Heart right ventricle (tissue), 16 donors: ENCODE measurements around the gene AACS. TPM values are rescaled to one million over a fixed set of nuclear protein-coding genes. Genes with fewer than 3 reads are reported as not detected.
A peak's percentile ranks its signal among the peaks of the same experiment; 100 is the strongest.
"Not testable (repeated sequence)": the region's sequence is repeated elsewhere in the genome, so short reads cannot be mapped to it uniquely, and the experiment has no call there.

Source experiments
- ATAC-seq, 8 donors: fragments of 200-7000 bp; cut with Tn5 transposase; one replicate each; pipeline ENCODE4 v1.9.1; 2020; ENCODE audit warnings: mild to moderate bottlenecking in 8 of 8, moderate library complexity in 8 of 8, moderate number of reproducible peaks in 1 of 8
- DNase-seq, 2 donors: peaks; one replicate each; pipeline ENCODE4 v3.0.0-alpha.2; 2020
- H3K27ac ChIP-seq, 10 donors: fragments of 200-600 bp; sonication (generic) in 2 of 10; one replicate each; pipeline versions ENCODE4 v1.5.0 to v1.8.0; 2020 to 2022; ENCODE audit warnings: mild to moderate bottlenecking in 3 of 10
- H3K27me3 ChIP-seq, 7 donors: fragments of 200-600 bp; one replicate each; pipeline ENCODE4 v1.8.0; 2021 to 2022; ENCODE audit warnings: mild to moderate bottlenecking in 2 of 7
- H3K36me3 ChIP-seq, 9 donors: fragments of 200-600 bp; sonication (generic) in 1 of 9; one replicate each; pipeline versions ENCODE4 v1.5.0 to v1.8.0; 2020 to 2022; ENCODE audit warnings: mild to moderate bottlenecking in 2 of 9
- H3K4me1 ChIP-seq, 9 donors: fragments of 200-600 bp; sonication (generic) in 1 of 9; one replicate each; pipeline versions ENCODE4 v1.5.0 to v1.8.0; 2020 to 2022; ENCODE audit warnings: mild to moderate bottlenecking in 4 of 9
- H3K4me3 ChIP-seq, 10 donors: fragments of 200-600 bp; sonication (generic) in 2 of 10; one replicate each; pipeline versions ENCODE4 v1.5.0 to v1.8.0; 2020 to 2022; ENCODE audit warnings: mild to moderate bottlenecking in 7 of 10, moderate library complexity in 2 of 10
- H3K9me3 ChIP-seq, 11 donors: fragments of 200-600 bp in 10 of 11; sonication (generic) in 2 of 11; one replicate each; pipeline versions ENCODE4 v1.5.0 to v1.8.0; 2013 to 2022; ENCODE audit warnings: mild to moderate bottlenecking in 2 of 11, control low read depth in 1 of 11, moderate library complexity in 1 of 11
- CTCF ChIP-seq, 9 donors: fragments of 200-600 bp; sonication (generic) in 2 of 9; IDR thresholded peaks; one replicate each; pipeline versions ENCODE4 v1.5.0 to v1.8.0; 2021 to 2022; ENCODE audit warnings: antibody characterized with exemption in 9 of 9, mild to moderate bottlenecking in 5 of 9, moderate library complexity in 1 of 9
- WGBS, 2 donors: extraction: QIAGEN DNeasy Blood & Tissue Kit; methylation state at CpG; one replicate each; pipeline ENCODE4 v1.1.7; 2013; ENCODE audit warnings: inconsistent platforms in 1 of 2; 5-methylcytosine and 5-hydroxymethylcytosine counted together
- intact Hi-C, 10 donors: fragments of 100-400 bp; cut with DNase I; formaldehyde crosslinking; loops; one replicate each; pipeline versions ENCODE4 v1.11.1 to v1.14.2; 2022
- polyA plus RNA-seq, 2 donors: library from polyadenylated mRNA; stranded (reverse); fragments of 200-250 nt; gene quantifications; one replicate each; pipeline ENCODE4 v1.2.3, GENCODE V29; 2013
- total RNA-seq, 10 donors: library from RNA; stranded (reverse); fragmentation: NEBNext Ultra II Directional in 3 of 10; extraction: Animal tissue kit (Norgen Biotek cat#: 25700) in 3 of 10; gene quantifications; one replicate each; pipeline versions ENCODE4 v1.2.1 to v1.2.4, GENCODE V29; 2021 to 2023
- donor health status: Arrhythmogenic right ventricular cardiomyopathy.
- donor health status: ischemic (EF 13 %, LVEDD 7.1; RV severe dilation, severe dysfunction).
- donor health status: healthy with polysubstance abuse.
- donor health status: DM: no; HTN: yes; CAD: no.
- donor health status: DM: no; HTN: no; CAD: no.
- donor health status: ischemic (EF 25% LVEDD 6.9; RV normal size, moderate dysfunction).
- donor health status: ischemic (EF 25% LVEDD 5.7; RV mildly dilated, moderate dysfunction).
- donor health status: healthy.
- donor health status: DM: yes; HTN: yes; CAD: no.
- donor health status: Ischemic cardiomyopathy.
- donor health status: ischemic (EF 35%, LVEDD 5.7; RV mildly dilated, moderate dysfunction).
- donor health status: nonischemic (EF 11% LVEDD 7.7; RV severe dilation, severe dysfunction).
- donor health status: DM: yes; HTN: yes; CAD: no.
- donor health status: PGD.
- donor health status: ischemic (EF 29% LVEDD 5.4; RV normal size, mild dysfunction).
- donor health status: nonischemic (EF 23%, LVEDD 6.1; RV moderate dilation, normal function).

The AACS gene
- total and polyA plus RNA-seq, 12 donors = 8.5 to 19.4 (median 12.1) TPM

- Histone ChIP-seq H3K36me3 (peaks cover 0 to 68% (median 7%) of the 10 kb centered on the region in 9 donors), H3K9me3 (no peaks in the 10 kb centered on the region), H3K4me1 (peaks cover 0 to 4% (median 0%) of the 10 kb centered on the region in 9 donors), H3K4me3 (no peak overlapping the region), H3K27me3 (no peaks in the 10 kb centered on the region), H3K27ac (no peak overlapping the region)
- 90 to 99% methylated on average over 10 of the region's 10 CpGs for WGBS, 2 donors
- TF ChIP-seq CTCF (IDR thresholded peaks at IDR 0.05) = no peak
- DNase-seq (no peak), ATAC-seq (no peak)
- intact Hi-C loops = no loop called here
Observed at GRCh38 chr12:125079084-125079483, 13.8 kb downstream of the AACS start.

GRCh38 chr12:125079648-125080645 is 14.7 kb downstream of the AACS start:
- Histone ChIP-seq H3K36me3 (peaks cover 0 to 75% (median 7%) of the 10 kb centered on the region in 9 donors), H3K9me3 (no peaks in the 10 kb centered on the region), H3K27me3 (no peaks in the 10 kb centered on the region), H3K4me1 (peaks cover 0 to 4% (median 0%) of the 10 kb centered on the region in 9 donors), H3K4me3 (no peak overlapping the region), H3K27ac (peak overlapping the region in 7 of 10 donors; percentile 3 to 65 (median 46))
- ATAC-seq (peak in 6 of 8 donors; percentile 45 to 88 (median 77)), DNase-seq (no peak)
- intact Hi-C loops = no loop called here
- 84 to 86% methylated on average over 15 of the region's 15 CpGs for WGBS, 2 donors
- no peak for TF ChIP-seq CTCF (IDR thresholded peaks at IDR 0.05)

- no peak for TF ChIP-seq CTCF (IDR thresholded peaks at IDR 0.05)
- peak overlapping the region in 1 of 10 donors; percentile 15 for H3K27ac ChIP-seq
- 93 to 94% methylated on average over 11 of the region's 11 CpGs for WGBS, 2 donors
- no peaks in the 10 kb centered on the region for H3K27me3 ChIP-seq
- H3K4me3 ChIP-seq = no peak overlapping the region
- H3K4me1 ChIP-seq = peaks cover 0 to 4% (median 0%) of the 10 kb centered on the region in 9 donors
- intact Hi-C loops = no loop called here
- no peaks in the 10 kb centered on the region for H3K9me3 ChIP-seq
- peaks cover 0 to 77% (median 6%) of the 10 kb centered on the region in 9 donors for H3K36me3 ChIP-seq
- DNase-seq (no peak), ATAC-seq (no peak)
Observed at GRCh38 chr12:125081427-125081826, 16.2 kb downstream of the AACS start.

GRCh38 chr12:125083072-125083471 is 17.8 kb downstream of the AACS start:
- Histone ChIP-seq H3K4me1 (peaks cover 0 to 4% (median 0%) of the 10 kb centered on the region in 9 donors), H3K27me3 (no peaks in the 10 kb centered on the region), H3K4me3 (no peak overlapping the region), H3K27ac (no peak overlapping the region), H3K9me3 (no peaks in the 10 kb centered on the region), H3K36me3 (peaks cover 0 to 77% (median 0%) of the 10 kb centered on the region in 9 donors)
- intact Hi-C loops = no loop called here
- WGBS, 2 donors = 68 to 77% methylated on average over 6 of the region's 6 CpGs
- ATAC-seq = no peak
- no peak for DNase-seq
- TF ChIP-seq CTCF (IDR thresholded peaks at IDR 0.05) = no peak

GRCh38 chr12:125088199-125088598 is 23.0 kb downstream of the AACS start:
- H3K27me3 ChIP-seq, ATAC-seq, H3K4me3 ChIP-seq, H3K9me3 ChIP-seq, DNase-seq, H3K27ac ChIP-seq, intact Hi-C loops: not testable (repeated sequence)
- Histone ChIP-seq H3K36me3 (peaks cover 0 to 75% (median 4%) of the 10 kb centered on the region in 9 donors), H3K4me1 (peaks cover 0 to 11% (median 0%) of the 10 kb centered on the region in 9 donors)
- 78% methylated on average over 6 of the region's 6 CpGs for WGBS, 2 donors
